ENCODE results near the gene TGM4.
A peak's percentile ranks its signal among the peaks of the same experiment; 100 is the strongest.

DNA sequence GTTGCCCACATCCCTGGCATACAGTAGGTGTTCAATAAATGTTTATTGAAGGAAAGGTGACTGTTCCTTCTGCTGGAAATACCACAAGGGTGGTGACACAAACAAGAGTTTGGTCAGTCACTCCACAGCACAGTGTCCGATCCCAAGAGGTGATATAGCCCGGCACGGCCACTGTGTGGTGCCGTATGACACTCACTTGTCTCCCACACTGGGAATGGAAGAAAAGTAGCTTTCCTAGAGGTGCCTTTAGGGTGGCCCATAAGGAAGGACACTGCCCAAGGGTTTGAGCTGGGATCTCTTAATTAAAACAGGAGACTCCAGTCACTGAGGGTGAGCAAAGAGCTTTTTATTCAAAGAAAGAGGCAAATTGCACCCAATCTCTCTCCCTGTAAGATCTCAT lies 40.5 kb downstream of the TGM4 start:
- TF ChIP-seq CTCF (IDR thresholded peaks at IDR 0.05) (peak in 1 of 2 donors; percentile 20), POLR2A (IDR thresholded peaks at IDR 0.05) (no peak), POLR2AphosphoS5 (IDR thresholded peaks at IDR 0.05) (no peak)

Measured in suprapubic skin (tissue), 4 donors.